Left lung (tissue), 10 donors: Measurements from ENCODE around the gene GRAMD4. TPM values are rescaled to one million over a fixed set of nuclear protein-coding genes. Genes with fewer than 3 reads are reported as not detected.

ENCODE experiments used
- ATAC-seq: fragments of 200-7000 bp; cut with Tn5 transposase; one replicate; pipeline ENCODE4 v1.9.1; 2020; ENCODE audit warnings: moderate library complexity
- DNase-seq, 4 donors: peaks; one replicate each; pipeline ENCODE4 v3.0.0-alpha.2; 2013 to 2020
- H3K27ac ChIP-seq, 2 donors: fragments of 200-600 bp; sonication (generic) in 1 of 2; one replicate each; pipeline versions ENCODE4 v1.5.0 to v1.8.0; 2020 to 2021
- H3K27me3 ChIP-seq, 2 donors: fragments of 200-600 bp; sonication (generic) in 1 of 2; one replicate each; pipeline versions ENCODE4 v1.5.0 to v1.8.0; 2020 to 2021
- H3K36me3 ChIP-seq, 2 donors: fragments of 200-600 bp; sonication (generic) in 1 of 2; one replicate each; pipeline versions ENCODE4 v1.5.0 to v1.8.0; 2020 to 2021
- H3K4me1 ChIP-seq, 2 donors: fragments of 200-600 bp; one replicate each; pipeline ENCODE4 v1.8.0; 2021
- H3K4me3 ChIP-seq, 2 donors: fragments of 200-600 bp; sonication (generic) in 1 of 2; one replicate each; pipeline versions ENCODE4 v1.5.0 to v1.8.0; 2020 to 2021; ENCODE audit warnings: mild to moderate bottlenecking in 1 of 2
- H3K9me3 ChIP-seq, 2 donors: fragments of 200-600 bp; sonication (generic) in 1 of 2; one replicate each; pipeline versions ENCODE4 v1.5.0 to v1.8.0; 2020 to 2021
- CTCF ChIP-seq, 2 donors: fragments of 200-600 bp; sonication (generic) in 1 of 2; IDR thresholded peaks; one replicate each; pipeline versions ENCODE4 v1.5.0 to v1.8.0; 2021; ENCODE audit warnings: antibody characterized with exemption in 2 of 2
- intact Hi-C, 2 donors: fragments of 100-400 bp; cut with DNase I; formaldehyde crosslinking; loops; one replicate each; pipeline versions ENCODE4 v1.11.2 to v1.14.2; 2022
- polyA plus RNA-seq, 6 donors: library from polyadenylated mRNA; unstranded; fragments of 120-200 nt; gene quantifications; one replicate each; pipeline ENCODE4 v1.2.1, GENCODE V29; 2013; ENCODE audit not compliant: insufficient read length in 6 of 6
- total RNA-seq, 2 donors: library from RNA; stranded (reverse); fragmentation: NEBNext Ultra II Directional; extraction: Animal tissue kit (Norgen Biotek cat#: 25700); gene quantifications; one replicate each; pipeline ENCODE4 v1.2.1, GENCODE V29; 2021
- donor health status: DM: no; HTN: yes; CAD: no.
- donor health status: DM: no; HTN: no; CAD: no.

The GRAMD4 gene
- total and polyA plus RNA-seq, 8 donors: 25.2 to 78.2 (median 36.6) TPM

GRCh38 chr22:46652847-46653331, 32.7 kb downstream of the GRAMD4 start:
- Histone ChIP-seq H3K4me1 (peaks cover 0 to 45% of the 10 kb centered on the region in 2 donors), H3K4me3 (no peak overlapping the region), H3K36me3 (peaks cover 0 to under 1% of the 10 kb centered on the region in 2 donors), H3K27me3 (no peaks in the 10 kb centered on the region), H3K27ac (no peak overlapping the region), H3K9me3 (no peaks in the 10 kb centered on the region)
- ATAC-seq: no peak
- no peak for TF ChIP-seq CTCF (IDR thresholded peaks at IDR 0.05)
- DNase-seq: peak in 1 of 4 donors; percentile 67
- intact Hi-C loops: no loop called here

- Histone ChIP-seq H3K4me3 (no peak overlapping the region), H3K9me3 (no peaks in the 10 kb centered on the region), H3K27ac (no peak overlapping the region), H3K36me3 (peaks cover 0 to 7% of the 10 kb centered on the region in 2 donors), H3K27me3 (no peaks in the 10 kb centered on the region), H3K4me1 (peaks cover 0 to 45% of the 10 kb centered on the region in 2 donors)
- no peak for TF ChIP-seq CTCF (IDR thresholded peaks at IDR 0.05)
- DNase-seq: peak in 1 of 4 donors; percentile 44
- no peak for ATAC-seq
- intact Hi-C loops: no loop called here
These were observed 33.4 kb downstream of the GRAMD4 start for GRCh38 chr22:46653596-46653995.

GRCh38 chr22:46654426-46654825, 34.2 kb downstream of the GRAMD4 start:
- Histone ChIP-seq H3K36me3 (peaks cover 0 to 10% of the 10 kb centered on the region in 2 donors), H3K4me1 (peaks cover 0 to 39% of the 10 kb centered on the region in 2 donors), H3K27me3 (no peaks in the 10 kb centered on the region), H3K27ac (no peak overlapping the region), H3K4me3 (no peak overlapping the region), H3K9me3 (no peaks in the 10 kb centered on the region)
- no peak for TF ChIP-seq CTCF (IDR thresholded peaks at IDR 0.05)
- ATAC-seq (no peak), DNase-seq (peak in 1 of 4 donors; percentile 54)
- intact Hi-C loops: no loop called here

- intact Hi-C loops: no loop called here
- peaks cover 0 to 33% of the 10 kb centered on the region in 2 donors for H3K4me1 ChIP-seq
These were observed 34.9 kb downstream of the GRAMD4 start for GRCh38 chr22:46654927-46655595.

More at GRCh38 chr22:46654927-46655595, 34.9 kb downstream of the GRAMD4 start:
- Histone ChIP-seq H3K36me3 (peaks cover 0 to 10% of the 10 kb centered on the region in 2 donors), H3K27ac (no peak overlapping the region), H3K9me3 (no peaks in the 10 kb centered on the region), H3K27me3 (no peaks in the 10 kb centered on the region), H3K4me3 (no peak overlapping the region)
- ATAC-seq (no peak), DNase-seq (peak in 1 of 4 donors; percentile 14)
- TF ChIP-seq CTCF (IDR thresholded peaks at IDR 0.05): no peak
